Measurements from ENCODE around the gene LRRC32. TPM values are rescaled to one million over a fixed set of nuclear protein-coding genes. Genes with fewer than 3 reads are reported as not detected.

Gene LRRC32
- total RNA-seq, 4 donors from 2014 or later = 18.7 to 222 (median 68.7) TPM

DNA sequence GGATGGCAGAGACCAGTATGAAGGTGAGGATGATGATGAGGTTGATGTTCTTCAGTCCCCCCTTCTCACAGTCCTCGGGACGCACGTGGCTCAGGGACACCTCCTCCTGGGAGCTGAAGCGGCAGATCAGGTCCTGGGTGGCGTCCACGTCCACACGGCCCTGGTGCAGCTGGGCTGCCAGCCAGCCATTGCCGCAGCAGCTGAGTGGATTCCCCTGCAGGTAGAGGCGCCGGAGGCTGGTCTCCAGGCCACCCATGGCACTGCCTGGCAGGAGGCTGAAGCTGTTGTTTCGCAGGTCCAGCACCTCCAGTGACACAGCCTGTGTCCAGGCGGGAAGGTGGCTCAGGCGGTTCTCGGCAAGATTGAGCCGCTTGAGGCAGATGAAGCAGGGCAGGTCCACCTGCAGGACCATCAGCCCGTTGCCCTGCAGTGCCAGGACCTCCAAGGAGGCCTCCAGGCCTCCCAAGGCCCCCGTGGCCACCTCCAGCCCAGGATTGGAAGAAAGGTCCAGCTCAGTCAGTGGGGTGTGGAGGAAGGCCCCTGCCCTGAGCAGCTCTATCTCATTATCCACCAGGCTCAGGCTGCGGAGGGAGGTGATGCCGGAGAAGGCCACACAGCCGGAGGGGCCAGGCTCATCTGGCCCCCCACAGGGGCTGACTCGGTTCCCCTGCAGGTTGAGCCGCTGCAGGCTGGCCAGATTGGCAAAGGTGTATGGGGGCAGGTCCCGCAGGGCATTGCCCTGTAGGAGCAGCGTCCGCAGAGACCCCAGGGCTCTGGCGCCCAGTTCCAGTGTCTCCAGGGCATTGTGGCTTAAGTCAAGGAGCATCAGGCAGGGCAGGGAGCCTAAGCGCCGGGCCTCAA, 10.6 kb downstream of the LRRC32 start:
- TF ChIP-seq, protein P1, sequence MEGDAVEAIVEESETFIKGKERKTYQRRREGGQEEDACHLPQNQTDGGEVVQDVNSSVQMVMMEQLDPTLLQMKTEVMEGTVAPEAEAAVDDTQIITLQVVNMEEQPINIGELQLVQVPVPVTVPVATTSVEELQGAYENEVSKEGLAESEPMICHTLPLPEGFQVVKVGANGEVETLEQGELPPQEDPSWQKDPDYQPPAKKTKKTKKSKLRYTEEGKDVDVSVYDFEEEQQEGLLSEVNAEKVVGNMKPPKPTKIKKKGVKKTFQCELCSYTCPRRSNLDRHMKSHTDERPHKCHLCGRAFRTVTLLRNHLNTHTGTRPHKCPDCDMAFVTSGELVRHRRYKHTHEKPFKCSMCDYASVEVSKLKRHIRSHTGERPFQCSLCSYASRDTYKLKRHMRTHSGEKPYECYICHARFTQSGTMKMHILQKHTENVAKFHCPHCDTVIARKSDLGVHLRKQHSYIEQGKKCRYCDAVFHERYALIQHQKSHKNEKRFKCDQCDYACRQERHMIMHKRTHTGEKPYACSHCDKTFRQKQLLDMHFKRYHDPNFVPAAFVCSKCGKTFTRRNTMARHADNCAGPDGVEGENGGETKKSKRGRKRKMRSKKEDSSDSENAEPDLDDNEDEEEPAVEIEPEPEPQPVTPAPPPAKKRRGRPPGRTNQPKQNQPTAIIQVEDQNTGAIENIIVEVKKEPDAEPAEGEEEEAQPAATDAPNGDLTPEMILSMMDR (IDR thresholded peaks at IDR 0.05) = no peak
- ATAC-seq (ENCODE audit: low FRiP score) (no peak), DNase-seq (ENCODE audit: low spot score) (no peak)

DNA sequence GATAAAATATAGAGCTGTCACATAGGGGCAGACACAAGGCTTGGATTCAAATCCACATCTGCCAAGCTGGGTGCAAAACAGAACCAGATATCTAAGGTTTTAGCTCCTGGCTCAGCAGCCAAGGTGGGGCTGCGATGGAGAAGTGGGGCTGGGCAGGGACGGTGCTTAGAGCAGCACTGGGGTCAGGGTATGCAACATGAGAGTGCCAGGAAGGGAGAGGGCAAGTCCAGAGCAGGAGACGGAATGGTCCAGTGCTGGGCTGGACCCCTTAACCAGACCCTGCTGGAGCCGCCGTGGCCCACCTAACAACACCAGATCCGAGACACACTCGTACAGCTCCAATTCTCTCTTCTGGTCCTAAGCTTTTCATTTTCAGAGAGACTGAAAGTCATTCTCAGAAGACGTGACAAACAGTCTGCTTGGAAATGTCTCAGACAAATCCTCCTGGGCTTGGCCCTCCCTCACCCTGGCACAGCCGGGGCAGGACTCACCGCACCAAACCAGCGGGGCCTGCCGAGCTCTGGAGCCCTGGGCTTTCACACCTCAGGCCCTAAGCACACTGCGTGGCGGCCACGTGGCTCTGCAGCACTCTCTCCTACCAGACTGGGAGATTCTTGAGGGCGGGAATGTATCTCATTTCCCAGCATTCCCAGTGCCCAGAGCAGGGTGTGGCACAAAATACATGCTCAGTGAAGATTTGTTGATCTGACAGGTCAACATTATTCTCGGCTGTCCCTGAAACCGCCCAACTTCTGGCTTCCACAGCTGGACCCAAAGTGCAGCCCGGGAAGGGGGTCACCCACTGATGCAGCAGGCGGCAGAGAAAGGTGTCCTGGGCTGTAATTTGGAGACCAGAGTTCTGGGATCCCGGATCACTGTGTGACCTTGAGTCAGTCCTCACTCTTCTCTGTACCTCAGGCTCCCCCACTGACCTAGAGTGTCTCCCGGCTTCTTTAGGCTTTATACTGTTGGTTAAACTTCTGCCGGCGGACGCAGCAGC, 11.6 kb downstream of the LRRC32 start:
- no peak for DNase-seq (ENCODE audit: low spot score)

DNA sequence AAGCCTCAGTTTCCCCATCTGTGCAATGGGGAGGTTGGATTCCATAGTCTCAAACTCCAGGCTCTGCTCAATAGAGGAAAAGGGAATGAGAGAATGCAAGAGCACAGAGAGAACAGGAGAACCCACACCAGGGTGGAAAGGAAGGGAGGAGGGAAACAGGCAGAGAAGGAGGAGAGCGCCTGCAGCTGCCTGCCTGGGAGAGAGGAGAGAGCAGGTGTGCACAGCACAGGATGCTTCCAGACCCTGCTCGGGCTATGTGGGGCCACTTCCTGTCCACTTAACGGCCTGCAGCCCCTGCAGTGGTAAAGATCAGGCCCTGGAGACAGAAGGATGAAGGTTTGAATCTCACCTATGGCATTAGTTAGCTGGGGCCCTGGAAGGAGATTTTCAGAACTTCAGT, 12.3 kb downstream of the LRRC32 start:
- DNase-seq (ENCODE audit: low spot score) (no peak), ATAC-seq (ENCODE audit: low FRiP score) (no peak)
- TF ChIP-seq, protein P1 (IDR thresholded peaks at IDR 0.05) = no peak

More for the DNA sequence above, 11.6 kb downstream of the LRRC32 start:
- TF ChIP-seq, protein P1 (IDR thresholded peaks at IDR 0.05) = no peak
- ATAC-seq (ENCODE audit: low FRiP score) = no peak

- peak; percentile 12 for DNase-seq (ENCODE audit: low spot score)
- TF ChIP-seq, protein P1 (IDR thresholded peaks at IDR 0.05) = no peak
- no peak for ATAC-seq (ENCODE audit: low FRiP score)
Observed at GRCh38 chr11:76657187-76658170, 13.1 kb downstream of the LRRC32 start.

- peak; percentile 10 for DNase-seq (ENCODE audit: low spot score)
- TF ChIP-seq, protein P1 (IDR thresholded peaks at IDR 0.05) = no peak
- no peak for ATAC-seq (ENCODE audit: low FRiP score)
Observed at GRCh38 chr11:76656571-76657081, 13.9 kb downstream of the LRRC32 start.

DNA sequence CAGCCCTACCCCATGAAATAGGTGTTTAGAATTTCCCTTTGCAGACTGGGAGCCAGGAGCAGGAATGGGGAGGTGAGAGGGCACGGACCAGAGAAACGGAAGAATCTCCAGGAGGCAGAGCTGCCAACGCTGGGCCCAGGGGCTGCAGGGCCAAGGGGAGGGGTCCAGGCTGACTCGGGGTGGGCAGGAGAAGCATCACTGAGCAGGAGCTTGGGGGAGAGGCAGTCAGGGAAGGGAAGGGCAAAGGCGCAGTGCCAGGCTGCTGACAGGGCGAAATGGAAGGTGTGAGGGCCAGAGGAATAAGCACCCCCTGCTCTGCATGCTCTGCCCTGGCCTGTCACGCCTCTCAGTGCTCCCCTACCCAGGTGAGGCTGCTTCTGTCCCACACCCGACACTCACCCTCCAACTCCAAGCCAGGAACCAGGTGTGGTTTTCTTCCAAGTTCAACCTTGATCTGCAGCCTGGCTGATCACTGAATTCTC, 14.5 kb downstream of the LRRC32 start:
- ATAC-seq (ENCODE audit: low FRiP score) (no peak), DNase-seq (ENCODE audit: low spot score) (peak; percentile 15)
- TF ChIP-seq, protein P1 (IDR thresholded peaks at IDR 0.05) = no peak
